ENCODE results near the gene PNPLA5.

The PNPLA5 gene

DNA sequence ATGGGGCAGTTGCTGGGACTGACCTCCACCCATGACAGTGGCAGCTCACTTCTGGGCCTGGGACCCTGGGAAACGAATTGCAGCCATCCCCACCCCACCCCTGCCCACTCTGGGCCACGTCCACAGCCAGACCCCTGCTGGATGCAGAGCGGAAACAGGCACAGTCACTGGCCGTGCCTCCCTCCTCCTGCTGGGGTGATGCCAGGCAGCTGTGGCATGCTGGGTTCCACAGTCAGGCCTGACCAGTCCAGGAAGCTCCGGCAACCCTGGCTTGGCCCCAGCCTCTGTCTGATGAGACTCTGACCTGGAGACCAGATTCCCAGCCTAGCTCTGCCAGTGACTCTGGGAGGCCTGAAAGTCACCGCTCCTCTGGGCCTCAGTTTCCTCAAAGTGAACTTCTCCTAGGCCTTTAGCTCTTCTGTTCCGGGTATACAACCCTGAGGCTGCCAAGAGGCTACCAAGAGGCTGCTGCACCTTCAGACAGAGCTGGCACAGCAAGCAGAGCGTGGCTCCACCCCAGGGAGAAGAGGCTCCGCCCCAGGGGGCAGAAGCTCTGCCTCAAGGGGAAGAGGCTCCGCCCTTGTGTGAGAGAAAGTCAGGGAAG, 38.4 kb downstream of the PNPLA5 start:
- Histone ChIP-seq H3K36me3 (ENCODE audit: low read length) (no peaks in the 10 kb centered on the region), H3K4me2 (ENCODE audit: low read depth, low read length, poor library complexity, severe bottlenecking) (no peak overlapping the region), H3K9me2 (replicated peaks; ENCODE audit: insufficient read depth, low read length) (no peaks in the 10 kb centered on the region), H3K27me3 (ENCODE audit: low read length) (no peaks in the 10 kb centered on the region), H3K79me2 (ENCODE audit: insufficient read depth, low read length) (no peaks in the 10 kb centered on the region), H3K9ac (ENCODE audit: low read length) (no peak overlapping the region), H3F3A (ENCODE audit: insufficient read depth) (no peaks in the 10 kb centered on the region), H3K4me3 (ENCODE audit: insufficient read depth, low read length, poor library complexity, severe bottlenecking) (no peak overlapping the region), H3K27ac (ENCODE audit: low read depth, low read length) (no peak overlapping the region), H4K20me1 (ENCODE audit: low read depth, low read length) (no peaks in the 10 kb centered on the region), H3K9me3 (ENCODE audit: insufficient read depth, low read length) (no peaks in the 10 kb centered on the region), H2AFZ (ENCODE audit: low read depth, low read length, severe bottlenecking) (no peak overlapping the region)
- TF ChIP-seq, protein P1, sequence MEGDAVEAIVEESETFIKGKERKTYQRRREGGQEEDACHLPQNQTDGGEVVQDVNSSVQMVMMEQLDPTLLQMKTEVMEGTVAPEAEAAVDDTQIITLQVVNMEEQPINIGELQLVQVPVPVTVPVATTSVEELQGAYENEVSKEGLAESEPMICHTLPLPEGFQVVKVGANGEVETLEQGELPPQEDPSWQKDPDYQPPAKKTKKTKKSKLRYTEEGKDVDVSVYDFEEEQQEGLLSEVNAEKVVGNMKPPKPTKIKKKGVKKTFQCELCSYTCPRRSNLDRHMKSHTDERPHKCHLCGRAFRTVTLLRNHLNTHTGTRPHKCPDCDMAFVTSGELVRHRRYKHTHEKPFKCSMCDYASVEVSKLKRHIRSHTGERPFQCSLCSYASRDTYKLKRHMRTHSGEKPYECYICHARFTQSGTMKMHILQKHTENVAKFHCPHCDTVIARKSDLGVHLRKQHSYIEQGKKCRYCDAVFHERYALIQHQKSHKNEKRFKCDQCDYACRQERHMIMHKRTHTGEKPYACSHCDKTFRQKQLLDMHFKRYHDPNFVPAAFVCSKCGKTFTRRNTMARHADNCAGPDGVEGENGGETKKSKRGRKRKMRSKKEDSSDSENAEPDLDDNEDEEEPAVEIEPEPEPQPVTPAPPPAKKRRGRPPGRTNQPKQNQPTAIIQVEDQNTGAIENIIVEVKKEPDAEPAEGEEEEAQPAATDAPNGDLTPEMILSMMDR (IDR thresholded peaks at IDR 0.05; ENCODE audit: insufficient read depth, low read length, poor library complexity, severe bottlenecking) = no peak
- TF ChIP-seq EZH2phosphoT487 (conservative IDR thresholded peaks at IDR 0.05; ENCODE audit: low read length) = no peak

DNA sequence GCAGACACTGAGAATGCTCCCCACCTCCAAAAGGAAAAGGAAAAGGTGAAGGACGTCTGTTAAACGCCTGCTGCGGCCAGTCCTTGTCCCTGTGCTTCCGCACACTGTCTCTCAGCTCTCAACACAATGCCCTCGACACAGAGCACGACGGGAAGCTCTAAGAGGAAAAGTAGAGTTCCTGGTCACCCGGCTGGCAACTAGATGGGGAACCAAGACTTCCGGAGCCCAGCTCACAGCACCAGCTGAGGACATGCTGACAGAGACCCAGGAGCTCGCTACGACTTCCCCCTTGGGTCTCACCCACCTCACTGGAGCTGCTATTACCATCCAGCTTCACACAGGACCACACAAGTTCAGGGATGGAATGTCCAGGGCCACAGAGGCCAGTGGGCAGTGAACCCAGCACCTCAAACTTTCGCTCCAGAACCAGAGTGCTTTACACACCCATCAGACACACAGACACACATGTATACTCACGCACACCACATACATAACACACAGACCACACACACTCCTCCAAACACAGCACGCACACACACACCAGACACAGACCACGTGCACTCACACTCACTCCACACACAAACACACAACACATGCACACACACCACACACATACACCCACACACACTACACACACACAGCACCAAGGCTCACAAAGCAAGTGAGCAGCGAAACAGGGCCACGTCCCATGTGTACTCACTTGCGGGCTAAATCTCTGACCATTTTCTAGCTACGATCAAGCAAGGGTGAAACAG, 39.1 kb downstream of the PNPLA5 start:
- Histone ChIP-seq H4K20me1 (ENCODE audit: low read depth, low read length) (no peaks in the 10 kb centered on the region), H3K9ac (ENCODE audit: low read length) (no peak overlapping the region), H3K9me3 (ENCODE audit: insufficient read depth, low read length) (no peaks in the 10 kb centered on the region), H3K4me3 (ENCODE audit: insufficient read depth, low read length, poor library complexity, severe bottlenecking) (no peak overlapping the region), H3F3A (ENCODE audit: insufficient read depth) (no peaks in the 10 kb centered on the region), H3K9me2 (replicated peaks; ENCODE audit: insufficient read depth, low read length) (no peaks in the 10 kb centered on the region), H2AFZ (ENCODE audit: low read depth, low read length, severe bottlenecking) (no peak overlapping the region), H3K27ac (ENCODE audit: low read depth, low read length) (no peak overlapping the region), H3K4me2 (ENCODE audit: low read depth, low read length, poor library complexity, severe bottlenecking) (no peak overlapping the region), H3K27me3 (ENCODE audit: low read length) (no peaks in the 10 kb centered on the region), H3K36me3 (ENCODE audit: low read length) (no peaks in the 10 kb centered on the region), H3K79me2 (ENCODE audit: insufficient read depth, low read length) (no peaks in the 10 kb centered on the region)
- TF ChIP-seq EZH2phosphoT487 (conservative IDR thresholded peaks at IDR 0.05; ENCODE audit: low read length) = no peak
- TF ChIP-seq, protein P1 (IDR thresholded peaks at IDR 0.05; ENCODE audit: insufficient read depth, low read length, poor library complexity, severe bottlenecking) = no peak

DNA sequence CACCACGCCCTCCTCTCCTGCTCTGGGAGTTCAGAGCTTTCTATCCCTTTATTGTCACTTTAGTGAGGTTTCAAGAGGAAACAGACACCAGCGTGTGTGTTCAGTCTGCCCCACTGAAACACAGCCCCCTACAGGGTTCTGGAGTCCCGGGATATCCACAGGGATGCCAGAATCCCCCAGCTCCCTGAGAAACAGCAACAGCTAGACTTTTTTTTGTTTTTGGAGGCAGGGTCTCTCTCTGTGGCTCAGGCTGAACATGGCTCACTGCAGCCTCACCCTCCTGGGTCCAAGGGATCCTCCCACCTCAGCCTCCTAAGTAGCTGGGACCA, 39.9 kb downstream of the PNPLA5 start:
- Histone ChIP-seq H3K4me2 (ENCODE audit: low read depth, low read length, poor library complexity, severe bottlenecking) (no peak overlapping the region), H3K4me3 (ENCODE audit: insufficient read depth, low read length, poor library complexity, severe bottlenecking) (no peak overlapping the region), H3K9me2 (replicated peaks; ENCODE audit: insufficient read depth, low read length) (no peaks in the 10 kb centered on the region), H3K9me3 (ENCODE audit: insufficient read depth, low read length) (no peaks in the 10 kb centered on the region), H3K36me3 (ENCODE audit: low read length) (no peaks in the 10 kb centered on the region), H3K79me2 (ENCODE audit: insufficient read depth, low read length) (no peaks in the 10 kb centered on the region), H4K20me1 (ENCODE audit: low read depth, low read length) (no peaks in the 10 kb centered on the region), H2AFZ (ENCODE audit: low read depth, low read length, severe bottlenecking) (no peak overlapping the region), H3K27ac (ENCODE audit: low read depth, low read length) (no peak overlapping the region), H3K9ac (ENCODE audit: low read length) (no peak overlapping the region), H3F3A (ENCODE audit: insufficient read depth) (no peaks in the 10 kb centered on the region), H3K27me3 (ENCODE audit: low read length) (no peaks in the 10 kb centered on the region)
- no peak for TF ChIP-seq EZH2phosphoT487 (conservative IDR thresholded peaks at IDR 0.05; ENCODE audit: low read length)
- TF ChIP-seq, protein P1 (IDR thresholded peaks at IDR 0.05; ENCODE audit: insufficient read depth, low read length, poor library complexity, severe bottlenecking) = no peak
